HCT116 (cell line): ENCODE data around the gene ZIC4.
A peak's percentile ranks its signal among the peaks of the same experiment; 100 is the strongest.

Experiments
- POLR2A ChIP-seq: IDR thresholded peaks from 2 replicates; pipeline ENCODE4 v1.7.0; 2011; ENCODE audit warnings: borderline replicate concordance; ENCODE audit not compliant: insufficient read depth, insufficient read length; ENCODE audit errors: extremely low read depth
- ZNF274 ChIP-seq: fragments of 200-500 bp; sonication (Bioruptor generic); IDR thresholded peaks from 2 replicates; pipeline ENCODE4 v1.6.1; 2014; ENCODE audit warnings: mild to moderate bottlenecking, low read depth, low read length, inconsistent platforms
- TF ChIP-seq, protein P1 (sequence below): IDR thresholded peaks from 2 replicates; pipeline ENCODE4 v1.6.1; 2012; ENCODE audit warnings: low read depth
- TF ChIP-seq, protein P2 (sequence below), 3 experiments: fragments of 200-600 bp in 1 of 3; sonication (generic) in 1 of 3; IDR thresholded peaks in 2 of 3; conservative IDR thresholded peaks in 1 of 3; 2 replicates each; pipeline ENCODE4 v1.5.1; 2012 to 2017; ENCODE audit warnings: low read depth in 2 of 3, low read length in 2 of 3, antibody characterized with exemption in 1 of 3, borderline replicate concordance in 1 of 3, control low read depth in 1 of 3, mild to moderate bottlenecking in 1 of 3, mixed read lengths in 1 of 3, mixed run types in 1 of 3, moderate library complexity in 1 of 3; ENCODE audit not compliant: insufficient read depth in 1 of 3

DNA sequence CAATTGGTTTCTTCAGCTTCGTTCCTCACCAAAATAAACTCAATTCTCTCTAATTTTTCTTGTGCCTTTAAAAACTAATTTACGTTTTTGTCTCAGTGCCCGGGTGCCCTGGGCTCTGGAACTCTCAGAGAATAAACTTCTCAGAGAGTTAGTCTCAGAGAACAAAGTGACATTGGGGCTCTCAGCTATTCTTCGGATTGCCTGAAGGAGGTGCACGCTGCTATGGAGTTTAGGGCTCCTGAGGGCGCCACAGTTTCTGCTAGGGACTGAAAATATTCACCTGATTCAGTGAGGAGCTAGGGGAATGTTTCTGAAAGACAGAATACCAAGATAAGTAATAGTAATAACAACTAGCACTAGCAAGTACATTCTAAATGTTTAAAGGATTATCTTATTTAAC is 22.7 kb downstream of the ZIC4 start:
- TF ChIP-seq ZNF274 = no peak
- no peak for TF ChIP-seq POLR2A
- TF ChIP-seq, protein P1, sequence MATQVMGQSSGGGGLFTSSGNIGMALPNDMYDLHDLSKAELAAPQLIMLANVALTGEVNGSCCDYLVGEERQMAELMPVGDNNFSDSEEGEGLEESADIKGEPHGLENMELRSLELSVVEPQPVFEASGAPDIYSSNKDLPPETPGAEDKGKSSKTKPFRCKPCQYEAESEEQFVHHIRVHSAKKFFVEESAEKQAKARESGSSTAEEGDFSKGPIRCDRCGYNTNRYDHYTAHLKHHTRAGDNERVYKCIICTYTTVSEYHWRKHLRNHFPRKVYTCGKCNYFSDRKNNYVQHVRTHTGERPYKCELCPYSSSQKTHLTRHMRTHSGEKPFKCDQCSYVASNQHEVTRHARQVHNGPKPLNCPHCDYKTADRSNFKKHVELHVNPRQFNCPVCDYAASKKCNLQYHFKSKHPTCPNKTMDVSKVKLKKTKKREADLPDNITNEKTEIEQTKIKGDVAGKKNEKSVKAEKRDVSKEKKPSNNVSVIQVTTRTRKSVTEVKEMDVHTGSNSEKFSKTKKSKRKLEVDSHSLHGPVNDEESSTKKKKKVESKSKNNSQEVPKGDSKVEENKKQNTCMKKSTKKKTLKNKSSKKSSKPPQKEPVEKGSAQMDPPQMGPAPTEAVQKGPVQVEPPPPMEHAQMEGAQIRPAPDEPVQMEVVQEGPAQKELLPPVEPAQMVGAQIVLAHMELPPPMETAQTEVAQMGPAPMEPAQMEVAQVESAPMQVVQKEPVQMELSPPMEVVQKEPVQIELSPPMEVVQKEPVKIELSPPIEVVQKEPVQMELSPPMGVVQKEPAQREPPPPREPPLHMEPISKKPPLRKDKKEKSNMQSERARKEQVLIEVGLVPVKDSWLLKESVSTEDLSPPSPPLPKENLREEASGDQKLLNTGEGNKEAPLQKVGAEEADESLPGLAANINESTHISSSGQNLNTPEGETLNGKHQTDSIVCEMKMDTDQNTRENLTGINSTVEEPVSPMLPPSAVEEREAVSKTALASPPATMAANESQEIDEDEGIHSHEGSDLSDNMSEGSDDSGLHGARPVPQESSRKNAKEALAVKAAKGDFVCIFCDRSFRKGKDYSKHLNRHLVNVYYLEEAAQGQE = no peak
- TF ChIP-seq, protein P2, sequence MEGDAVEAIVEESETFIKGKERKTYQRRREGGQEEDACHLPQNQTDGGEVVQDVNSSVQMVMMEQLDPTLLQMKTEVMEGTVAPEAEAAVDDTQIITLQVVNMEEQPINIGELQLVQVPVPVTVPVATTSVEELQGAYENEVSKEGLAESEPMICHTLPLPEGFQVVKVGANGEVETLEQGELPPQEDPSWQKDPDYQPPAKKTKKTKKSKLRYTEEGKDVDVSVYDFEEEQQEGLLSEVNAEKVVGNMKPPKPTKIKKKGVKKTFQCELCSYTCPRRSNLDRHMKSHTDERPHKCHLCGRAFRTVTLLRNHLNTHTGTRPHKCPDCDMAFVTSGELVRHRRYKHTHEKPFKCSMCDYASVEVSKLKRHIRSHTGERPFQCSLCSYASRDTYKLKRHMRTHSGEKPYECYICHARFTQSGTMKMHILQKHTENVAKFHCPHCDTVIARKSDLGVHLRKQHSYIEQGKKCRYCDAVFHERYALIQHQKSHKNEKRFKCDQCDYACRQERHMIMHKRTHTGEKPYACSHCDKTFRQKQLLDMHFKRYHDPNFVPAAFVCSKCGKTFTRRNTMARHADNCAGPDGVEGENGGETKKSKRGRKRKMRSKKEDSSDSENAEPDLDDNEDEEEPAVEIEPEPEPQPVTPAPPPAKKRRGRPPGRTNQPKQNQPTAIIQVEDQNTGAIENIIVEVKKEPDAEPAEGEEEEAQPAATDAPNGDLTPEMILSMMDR (IDR thresholded peaks at IDR 0.05 in 2 of 3, conservative IDR thresholded peaks at IDR 0.05 in 1 of 3; ENCODE audit: borderline replicate concordance in 1 of 3, insufficient read depth in 1 of 3, low read depth in 2 of 3, low read length in 2 of 3) = peak; percentile 56 to 65 (median 61)
